KMS-11 (cell line): Measurements from ENCODE around the gene FOXP1.

Experiments
- H2AFZ ChIP-seq: fragments of 200-600 bp; sonication (generic); 2 replicates; pipeline ENCODE4 v1.6.1; 2016; ENCODE audit warnings: antibody characterized with exemption, mixed run types, low read depth
- H3K27ac ChIP-seq: fragments of 200-600 bp; sonication (generic); 2 replicates; pipeline ENCODE4 v1.6.1; 2016; ENCODE audit warnings: mild to moderate bottlenecking, mixed run types
- H3K27me3 ChIP-seq: fragments of 200-600 bp; sonication (generic); 2 replicates; pipeline ENCODE4 v1.6.1; 2017; ENCODE audit warnings: mild to moderate bottlenecking, low read depth, mixed run types, moderate library complexity; ENCODE audit not compliant: insufficient read depth
- H3K36me3 ChIP-seq: fragments of 200-600 bp; sonication (generic); 2 replicates; pipeline ENCODE4 v1.6.1; 2017; ENCODE audit warnings: mild to moderate bottlenecking, mixed run types; ENCODE audit not compliant: insufficient read depth
- H3K4me1 ChIP-seq: fragments of 200-600 bp; sonication (generic); 2 replicates; pipeline ENCODE4 v1.6.1; 2016; ENCODE audit warnings: mild to moderate bottlenecking, low read depth, mixed run types; ENCODE audit not compliant: poor library complexity, severe bottlenecking
- H3K4me2 ChIP-seq: fragments of 200-600 bp; sonication (generic); 2 replicates; pipeline ENCODE4 v1.7.0; 2016; ENCODE audit warnings: mild to moderate bottlenecking, mixed run types
- H3K4me3 ChIP-seq: fragments of 200-600 bp; sonication (generic); IDR thresholded peaks from 2 replicates; pipeline ENCODE4 v1.6.1; 2017; ENCODE audit warnings: low read depth, low read length, mixed read lengths; ENCODE audit not compliant: insufficient read depth
- H3K79me2 ChIP-seq: fragments of 200-600 bp; sonication (generic); 2 replicates; pipeline ENCODE4 v1.6.1; 2016; ENCODE audit warnings: low read depth, mixed run types; ENCODE audit not compliant: insufficient read depth
- H3K9ac ChIP-seq: fragments of 200-600 bp; sonication (generic); 2 replicates; pipeline ENCODE4 v1.6.1; 2016; ENCODE audit warnings: mild to moderate bottlenecking, mixed run types
- H4K20me1 ChIP-seq: fragments of 200-600 bp; sonication (generic); 2 replicates; pipeline ENCODE4 v1.6.1; 2016; ENCODE audit warnings: mild to moderate bottlenecking, mixed run types; ENCODE audit not compliant: insufficient read depth
- CTCF ChIP-seq: fragments of 200-600 bp; sonication (generic); conservative IDR thresholded peaks from 2 replicates; pipeline ENCODE4 v1.6.1; 2017; ENCODE audit warnings: low read depth, mild to moderate bottlenecking, antibody characterized with exemption, low read length, moderate library complexity, mixed read lengths

Gene FOXP1

GRCh38 chr3:71500696-71501095 is 82.8 kb downstream of the FOXP1 start:
- Histone ChIP-seq H2AFZ (no peak overlapping the region), H3K27ac (no peak overlapping the region), H3K4me1 (no peaks in the 10 kb centered on the region), H3K27me3 (no peaks in the 10 kb centered on the region), H3K4me2 (no peak overlapping the region), H3K4me3 (no peak overlapping the region), H3K36me3 (no peaks in the 10 kb centered on the region), H3K9ac (no peak overlapping the region), H4K20me1 (no peaks in the 10 kb centered on the region), H3K79me2 (no peaks in the 10 kb centered on the region)
- TF ChIP-seq CTCF = no peak

GRCh38 chr3:71499227-71499876 is 84.2 kb downstream of the FOXP1 start:
- H3K4me1 ChIP-seq = no peaks in the 10 kb centered on the region
- no peak for TF ChIP-seq CTCF
- H2AFZ ChIP-seq = no peak overlapping the region
- H3K79me2 ChIP-seq = no peaks in the 10 kb centered on the region
- no peak overlapping the region for H3K9ac ChIP-seq
- no peak overlapping the region for H3K27ac ChIP-seq
- no peak overlapping the region for H3K4me2 ChIP-seq
- H3K36me3 ChIP-seq = no peaks in the 10 kb centered on the region
- no peak overlapping the region for H3K4me3 ChIP-seq
- no peaks in the 10 kb centered on the region for H4K20me1 ChIP-seq
- no peaks in the 10 kb centered on the region for H3K27me3 ChIP-seq

- no peak for TF ChIP-seq CTCF
These were observed 85.0 kb downstream of the FOXP1 start for GRCh38 chr3:71498543-71498942.

GRCh38 chr3:71497971-71498444 is 85.5 kb downstream of the FOXP1 start:
- H3K9ac ChIP-seq = no peak overlapping the region
- H3K27ac ChIP-seq = no peak overlapping the region
- no peak overlapping the region for H3K4me2 ChIP-seq

More at GRCh38 chr3:71498543-71498942, 85.0 kb downstream of the FOXP1 start:
- no peaks in the 10 kb centered on the region for H3K36me3 ChIP-seq
- no peak overlapping the region for H3K27ac ChIP-seq
- H3K27me3 ChIP-seq = no peaks in the 10 kb centered on the region
- no peak overlapping the region for H2AFZ ChIP-seq
- H3K79me2 ChIP-seq = no peaks in the 10 kb centered on the region
- H3K9ac ChIP-seq = no peak overlapping the region
- no peaks in the 10 kb centered on the region for H4K20me1 ChIP-seq
- H3K4me1 ChIP-seq = no peaks in the 10 kb centered on the region
- H3K4me3 ChIP-seq = no peak overlapping the region
- no peak overlapping the region for H3K4me2 ChIP-seq

More at GRCh38 chr3:71497971-71498444, 85.5 kb downstream of the FOXP1 start:
- H4K20me1 ChIP-seq = no peaks in the 10 kb centered on the region
- TF ChIP-seq CTCF = no peak
- no peaks in the 10 kb centered on the region for H3K79me2 ChIP-seq
- H3K36me3 ChIP-seq = no peaks in the 10 kb centered on the region
- no peak overlapping the region for H2AFZ ChIP-seq
- H3K4me1 ChIP-seq = no peaks in the 10 kb centered on the region
- H3K27me3 ChIP-seq = no peaks in the 10 kb centered on the region
- H3K4me3 ChIP-seq = no peak overlapping the region
